Stimulated activated naive CD4-positive, alpha-beta T cell treated with Interleukin-2 at 50 U/mL for 16 hours (primary cell): ENCODE results near the gene USP15.

Source experiments
- DNase-seq: peaks from one replicate; lab custom pipeline; 2025; lab: John Stamatoyannopoulos, UW

The USP15 gene

DNA sequence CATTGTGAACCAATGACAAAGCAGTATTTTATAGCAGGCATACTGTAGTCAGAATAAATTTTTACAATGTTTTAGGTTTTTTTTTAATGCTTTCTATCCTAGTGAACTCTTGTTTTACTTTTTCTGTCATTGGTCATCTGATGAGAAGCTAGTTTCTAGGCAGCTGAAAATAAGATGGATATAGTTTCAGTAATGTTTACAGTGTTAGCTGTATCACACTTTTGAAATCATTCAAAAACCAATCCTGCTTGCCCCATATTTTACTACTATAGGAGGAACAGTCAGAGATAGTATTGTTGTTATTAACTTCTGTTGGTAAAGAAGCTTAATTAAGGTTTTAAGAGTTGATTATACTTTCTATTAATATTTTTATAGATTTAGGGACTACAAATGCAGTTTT lies 24.5 kb downstream of the USP15 start:
- DNase-seq = no peak

DNA sequence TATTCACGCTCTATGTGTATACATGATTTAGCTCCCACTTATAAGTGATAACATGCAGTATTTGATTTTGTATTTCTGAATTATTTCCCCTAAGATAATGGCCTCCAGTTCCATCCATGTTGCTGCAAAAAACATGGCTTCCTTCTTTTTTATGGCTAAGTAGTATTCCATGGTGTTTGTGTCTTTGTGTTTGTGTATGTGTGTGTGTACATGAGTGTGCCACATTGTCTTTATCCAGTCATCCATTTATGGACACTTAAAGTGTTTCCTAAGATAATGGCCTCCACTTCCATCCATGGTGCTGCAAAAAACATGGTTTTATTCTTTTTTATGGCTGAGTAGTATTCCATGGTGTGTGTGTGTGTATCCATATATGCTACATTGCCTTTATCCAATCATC lies 25.1 kb downstream of the USP15 start:
- DNase-seq = no peak

DNA sequence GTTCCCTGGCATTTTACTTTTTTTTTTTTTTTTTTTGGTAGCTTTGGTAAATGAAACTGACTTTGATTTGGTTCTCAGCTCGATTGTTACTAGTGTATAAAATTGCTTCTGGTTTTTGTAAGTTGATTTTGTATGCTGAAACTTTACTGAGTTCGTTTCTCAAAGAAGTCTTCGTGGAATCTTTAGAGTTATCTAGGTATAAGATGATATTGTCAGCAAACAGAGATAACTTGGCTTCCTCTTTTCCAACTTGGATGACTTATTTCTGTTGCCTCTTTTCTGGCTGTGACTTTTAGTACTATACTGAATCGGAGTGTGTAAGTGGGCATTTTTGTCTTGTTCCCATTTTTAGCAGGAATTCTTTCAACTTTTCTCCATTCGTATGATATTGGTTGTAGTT lies 28.1 kb downstream of the USP15 start:
- DNase-seq = no peak

DNA sequence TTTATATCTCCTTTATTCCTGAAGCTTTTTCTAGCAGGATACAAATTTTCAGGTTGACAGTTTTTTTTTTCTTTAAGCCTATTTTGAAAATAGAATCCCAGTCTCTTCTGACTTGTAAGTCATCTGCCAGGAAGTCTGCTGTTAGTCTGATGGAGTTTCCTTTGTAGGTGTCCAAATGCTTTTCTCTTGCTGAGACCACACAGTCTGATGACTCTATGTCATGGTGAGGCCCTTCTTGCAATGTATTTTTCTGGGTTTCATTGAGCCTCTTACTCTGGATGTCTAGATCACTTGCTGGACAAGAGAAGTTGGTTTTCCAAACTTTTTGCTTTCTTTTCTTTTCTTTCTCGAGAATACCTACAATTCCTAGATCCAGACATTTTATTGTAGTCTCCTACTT lies 30.6 kb downstream of the USP15 start:
- no peak for DNase-seq

DNA sequence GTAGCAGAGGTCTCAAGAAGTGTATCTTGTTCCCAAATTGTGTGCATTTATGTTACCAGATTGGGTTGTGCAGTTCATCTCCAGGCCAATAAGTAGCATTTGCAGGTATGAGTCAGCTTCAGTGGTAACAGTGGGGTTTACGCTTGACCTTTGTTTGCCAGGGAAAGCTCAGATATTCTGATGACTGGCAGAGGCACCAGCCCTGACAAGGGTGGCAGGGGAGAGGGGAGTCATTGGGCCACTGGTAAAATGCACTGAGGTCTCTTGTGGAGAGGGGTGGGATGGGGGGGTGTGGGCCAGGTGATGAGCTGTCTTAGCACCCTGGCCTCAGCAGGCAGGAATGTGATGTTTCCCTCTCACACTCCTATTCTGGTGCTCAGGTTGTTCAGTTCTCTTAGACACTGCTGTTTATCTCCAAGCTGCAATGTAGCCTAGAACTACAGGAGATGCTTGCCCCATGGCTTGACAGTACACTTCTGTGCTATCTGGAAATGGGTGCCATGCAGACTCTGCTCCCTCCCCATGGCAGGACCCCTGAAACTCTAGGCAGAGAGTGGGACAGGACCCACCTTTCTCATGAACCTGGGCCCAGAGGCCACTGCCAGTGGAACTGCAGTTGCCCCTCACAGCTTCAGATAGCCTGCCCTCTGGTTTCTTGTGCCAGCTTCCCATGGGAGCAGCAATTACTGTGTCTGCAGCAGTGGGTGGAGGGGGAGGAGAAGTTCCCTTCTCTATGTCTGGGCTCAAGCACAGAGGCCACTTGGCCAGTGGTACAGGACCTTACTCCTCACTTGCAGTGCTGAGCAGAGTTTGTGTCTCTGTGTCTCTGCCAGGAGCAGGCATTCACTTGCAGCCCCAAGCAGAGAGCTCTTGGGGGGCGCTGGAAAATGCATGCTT lies 31.9 kb downstream of the USP15 start:
- peak; percentile 4 for DNase-seq

DNA sequence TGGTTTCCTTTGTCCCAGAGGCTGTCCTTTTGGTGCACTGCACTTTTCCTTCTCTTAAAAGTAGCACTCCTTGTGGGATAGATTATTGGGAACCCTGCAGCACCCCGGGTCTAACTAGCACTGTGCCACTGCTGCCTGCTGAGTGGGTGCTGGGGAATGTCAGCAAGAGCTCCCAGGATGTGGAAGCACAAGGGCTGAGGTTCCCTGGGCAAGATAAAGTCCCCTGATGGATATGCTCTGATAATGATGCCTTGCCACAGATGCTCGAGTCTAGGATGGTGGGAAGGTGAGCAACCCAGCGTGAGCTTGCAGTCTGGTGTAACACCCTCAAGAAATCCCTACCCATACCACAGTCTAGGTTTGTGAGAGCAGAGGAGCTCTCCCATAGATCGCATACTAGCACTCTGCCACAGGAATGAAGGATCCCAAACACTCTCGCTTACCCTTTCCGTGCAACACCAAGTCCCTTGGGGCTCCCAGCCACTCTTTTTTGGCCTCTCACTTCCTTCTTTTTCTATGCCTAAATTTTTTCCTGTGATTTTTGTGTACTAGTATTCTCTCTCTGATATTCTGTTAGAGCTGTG lies 32.6 kb downstream of the USP15 start:
- no peak for DNase-seq

DNA sequence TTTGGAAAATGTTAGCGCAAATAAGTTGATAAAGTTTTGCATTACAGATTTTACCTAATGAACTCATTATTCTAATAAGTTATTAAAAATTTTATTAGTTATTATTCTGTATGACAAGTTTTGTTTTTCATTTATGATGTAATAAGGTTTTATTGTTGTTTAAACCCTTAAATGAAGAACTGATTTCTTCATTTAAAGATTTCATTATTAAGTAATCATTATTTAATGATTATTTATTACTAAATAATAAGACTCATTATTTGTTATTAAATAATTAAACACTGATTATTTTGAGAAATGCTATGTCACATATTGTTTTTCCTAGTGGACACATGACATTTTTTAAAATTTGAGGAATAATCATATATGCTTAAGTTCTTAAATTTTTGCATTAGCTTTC lies 34.2 kb downstream of the USP15 start:
- no peak for DNase-seq

DNA sequence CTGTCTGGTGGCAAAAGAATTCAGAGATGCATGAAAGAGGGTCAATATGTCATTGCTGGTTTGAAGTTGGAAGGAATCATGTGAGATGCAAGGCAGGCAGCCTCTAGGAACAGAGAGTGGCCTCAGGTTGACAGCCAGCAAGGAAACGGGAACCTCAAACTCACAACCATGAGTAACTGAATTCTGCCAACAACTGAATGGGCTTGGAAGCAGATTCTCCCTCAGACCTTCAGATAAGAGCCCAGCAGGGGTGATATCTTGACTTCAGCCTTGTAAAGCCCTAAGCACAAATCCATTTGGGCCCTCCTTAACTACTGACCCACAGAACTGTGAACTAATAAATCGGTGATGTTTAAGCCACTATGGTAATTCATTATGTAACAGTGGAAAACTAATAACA lies 35.8 kb downstream of the USP15 start:
- DNase-seq = no peak

DNA sequence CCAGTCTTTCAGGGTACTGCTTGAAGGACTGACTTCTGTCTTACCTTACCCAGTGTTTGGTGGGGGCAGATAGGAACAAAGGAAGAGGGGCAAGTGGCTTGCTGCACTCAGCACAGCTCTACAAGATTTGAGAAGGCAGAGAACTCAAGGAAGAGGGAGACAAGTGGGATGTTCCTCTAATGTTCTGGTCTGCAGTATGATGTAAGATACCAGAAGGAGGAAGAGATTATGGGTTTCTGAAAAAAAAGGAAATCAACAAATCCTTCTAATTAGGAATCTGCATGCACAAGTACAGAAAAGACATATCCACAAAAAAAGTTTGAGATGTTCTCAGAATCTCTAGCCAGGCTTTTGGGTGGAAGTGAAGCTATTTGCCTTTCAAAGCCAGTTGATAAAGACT lies 37.1 kb downstream of the USP15 start:
- no peak for DNase-seq

DNA sequence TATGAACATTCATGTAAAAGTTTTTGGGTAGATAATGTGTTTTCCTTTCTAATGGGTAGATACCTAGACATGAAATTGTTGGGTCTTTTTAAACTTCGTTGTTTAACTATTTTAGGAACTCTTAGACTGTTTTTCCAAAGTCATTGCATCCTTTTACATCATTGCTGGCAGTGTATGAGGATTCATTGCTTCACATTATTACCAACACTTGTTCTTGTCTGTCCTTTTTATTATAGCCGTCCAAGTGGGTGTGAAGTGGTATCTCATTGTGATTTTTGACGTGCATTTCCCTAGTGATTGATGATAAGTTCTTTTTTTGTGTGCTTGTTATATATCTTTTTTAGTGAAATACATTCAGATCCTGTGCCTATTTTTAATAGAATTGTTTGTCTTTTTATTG lies 39.4 kb downstream of the USP15 start:
- DNase-seq = no peak

DNA sequence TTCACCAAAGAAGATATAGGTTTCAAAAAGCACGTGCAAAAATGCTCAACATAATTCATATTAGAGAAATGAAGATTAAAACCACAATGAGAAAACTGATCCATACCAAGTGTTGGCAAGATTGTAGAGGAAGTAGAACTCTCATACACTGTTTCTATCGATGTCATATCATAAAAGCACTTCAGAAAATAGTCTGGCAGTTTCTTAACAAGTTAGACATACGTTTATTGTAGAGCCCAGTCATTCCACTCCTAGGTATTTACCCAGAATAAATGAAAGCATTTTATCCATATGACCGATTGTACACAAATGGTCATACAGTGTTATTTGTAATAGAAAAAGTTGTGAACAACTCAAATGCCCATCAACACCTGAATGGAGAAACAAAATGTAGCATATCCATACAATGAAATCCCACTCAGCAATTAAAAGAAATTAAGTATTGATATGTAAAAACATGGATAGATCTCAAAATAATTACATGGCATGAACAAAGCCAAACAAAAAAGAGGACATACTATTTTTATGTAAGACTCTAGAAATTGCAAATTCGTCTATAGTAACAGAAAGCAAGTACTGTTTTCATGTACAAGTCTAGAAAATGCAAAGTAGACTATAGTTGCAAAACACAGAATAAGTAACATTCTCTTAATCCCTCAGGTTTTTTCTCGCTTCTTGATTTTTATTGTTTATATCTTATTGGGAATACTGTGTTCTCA lies 41.0 kb downstream of the USP15 start:
- no peak for DNase-seq

DNA sequence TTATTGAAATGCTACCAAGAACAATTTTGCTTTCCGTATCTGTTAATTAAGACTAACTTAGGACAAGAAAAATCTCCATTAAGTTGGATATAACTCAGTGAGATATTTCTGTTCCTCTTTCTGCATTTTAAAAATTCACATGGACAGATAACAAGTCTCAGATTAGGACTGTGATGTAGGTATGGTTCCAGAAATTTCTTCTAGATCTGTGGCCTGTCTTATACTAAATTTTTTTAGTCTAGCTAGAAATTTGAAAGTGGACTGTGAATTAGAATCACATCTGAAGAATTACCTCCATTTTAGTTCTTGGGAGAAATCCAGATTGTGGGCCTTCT lies 41.6 kb downstream of the USP15 start:
- no peak for DNase-seq

DNA sequence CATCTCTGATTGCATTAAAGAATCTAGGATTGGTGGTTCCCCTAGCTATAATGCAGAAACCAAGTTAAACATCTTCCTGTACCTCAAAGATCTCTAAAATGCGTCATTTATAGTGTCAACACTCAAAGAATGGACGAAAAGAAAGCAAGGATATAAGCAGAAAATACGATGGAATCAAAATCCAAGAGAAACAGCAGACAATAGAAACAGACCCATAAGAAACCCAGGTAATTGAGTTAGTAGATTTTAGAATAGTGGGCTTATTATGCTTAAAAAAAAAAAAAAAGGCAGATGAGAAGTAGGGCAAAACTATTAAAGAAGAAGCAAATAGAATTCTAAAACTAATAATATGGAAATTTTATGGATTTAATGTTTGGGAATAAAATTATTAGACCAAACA lies 44.4 kb downstream of the USP15 start:
- DNase-seq = no peak

DNA sequence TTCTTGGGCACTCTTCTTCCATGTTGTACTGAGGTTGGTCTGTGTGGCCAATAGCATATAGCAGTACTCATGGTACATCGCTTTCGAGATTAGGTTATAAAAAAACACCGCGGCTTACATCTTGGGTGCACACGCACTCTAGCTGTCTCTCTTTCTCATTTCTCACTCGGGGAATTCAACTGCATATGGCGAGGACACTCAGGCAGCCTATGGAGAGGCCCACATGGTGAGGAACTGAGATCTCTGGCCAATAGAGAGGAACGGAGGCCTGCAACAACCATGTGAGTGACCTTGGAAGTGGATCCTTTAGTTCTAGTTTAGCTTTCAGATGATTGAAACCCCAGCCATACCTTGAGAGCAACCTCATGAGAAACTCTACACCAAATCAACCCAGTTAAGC lies 45.6 kb downstream of the USP15 start:
- no peak for DNase-seq

DNA sequence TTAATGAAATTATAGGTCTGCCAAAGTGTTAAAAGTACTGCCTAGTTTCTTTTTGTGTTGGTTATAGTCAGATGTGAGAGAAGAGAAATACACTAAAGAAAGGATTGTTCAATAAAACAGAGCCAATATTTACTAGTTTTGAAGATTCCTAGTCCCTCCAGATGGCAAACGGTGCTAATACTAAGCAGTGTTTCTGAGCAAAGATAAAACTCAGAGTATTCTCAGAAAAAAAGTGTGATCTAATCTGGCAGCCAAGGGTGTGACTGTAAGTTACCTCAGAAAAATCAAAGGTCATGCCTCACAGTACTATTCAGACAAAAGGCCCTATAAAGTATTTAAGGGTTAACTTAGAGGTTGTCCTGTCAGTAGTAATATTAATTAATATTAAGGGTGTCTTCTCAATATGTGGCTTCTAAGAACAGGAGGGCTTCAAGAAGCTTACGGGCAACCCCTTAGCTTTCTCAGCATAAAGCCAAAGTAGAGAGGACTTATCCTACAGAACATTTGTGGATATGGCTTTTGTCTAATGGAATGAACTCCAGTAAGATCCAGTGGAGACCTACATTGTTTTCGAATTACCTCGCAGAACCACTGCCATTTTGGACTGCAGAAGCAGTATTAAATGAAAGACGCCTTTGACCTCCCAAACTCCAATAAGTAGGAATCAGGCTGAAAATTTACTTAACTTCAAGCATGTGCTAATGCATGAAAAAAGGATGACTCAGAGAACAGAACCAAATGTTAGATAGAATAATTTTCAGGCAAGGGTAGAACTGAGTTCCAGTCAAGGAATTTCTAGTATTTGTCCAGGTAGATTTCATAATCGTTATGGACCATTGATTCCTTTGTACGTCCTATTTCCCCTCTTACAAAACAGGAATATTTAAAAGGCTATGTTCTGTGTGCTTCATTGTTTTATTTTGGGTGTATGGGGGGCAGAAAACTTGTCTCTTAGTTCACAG lies 46.6 kb downstream of the USP15 start:
- no peak for DNase-seq

DNA sequence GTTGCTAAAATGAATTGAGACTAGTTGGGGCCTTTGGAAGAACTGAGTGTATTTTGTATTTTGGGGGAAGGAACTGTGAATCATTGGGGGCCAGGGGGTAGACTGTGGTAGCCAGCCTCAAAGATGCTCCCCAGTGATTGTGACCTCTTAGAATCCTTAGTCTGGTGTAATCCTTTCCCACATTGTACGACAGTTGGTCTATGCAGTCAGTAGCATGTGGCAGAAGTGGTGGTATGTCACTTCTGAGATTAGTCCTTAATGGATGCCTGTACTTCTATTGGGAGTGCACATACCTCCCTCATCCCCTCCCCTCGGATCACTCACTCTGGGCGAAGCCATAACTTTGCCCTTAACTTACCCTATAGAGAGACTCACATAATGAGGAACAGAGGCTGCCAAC lies 48.0 kb downstream of the USP15 start:
- no peak for DNase-seq

DNA sequence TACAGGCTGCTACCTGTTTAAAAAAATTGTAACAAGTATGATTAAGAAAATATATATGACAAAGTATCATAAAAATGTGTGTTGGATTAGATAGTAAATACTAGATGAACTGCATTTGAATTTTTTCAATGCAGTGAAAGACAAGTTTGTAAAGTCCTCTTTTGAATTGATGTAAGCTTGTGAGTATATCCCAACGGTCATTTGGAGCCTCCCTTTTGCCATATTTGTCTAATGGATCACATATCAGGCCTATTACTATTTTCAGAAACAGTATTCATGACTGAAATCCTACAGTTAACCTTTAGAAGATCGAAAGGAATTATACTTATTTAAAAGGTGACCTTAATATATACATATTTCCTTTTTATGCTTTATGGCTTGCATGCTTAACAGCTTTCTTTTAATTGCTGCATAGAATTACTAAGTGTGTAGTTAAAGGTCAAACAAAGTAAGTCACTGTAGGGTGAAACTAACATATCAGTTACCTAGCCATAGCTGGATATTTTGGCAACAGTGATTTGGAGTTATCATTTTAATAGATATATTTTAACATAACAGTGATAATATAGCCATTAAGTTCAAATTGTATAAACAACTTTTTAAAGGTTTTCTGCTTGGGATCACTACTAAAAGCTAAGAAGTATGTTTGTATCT lies 53.6 kb downstream of the USP15 start:
- no peak for DNase-seq

DNA sequence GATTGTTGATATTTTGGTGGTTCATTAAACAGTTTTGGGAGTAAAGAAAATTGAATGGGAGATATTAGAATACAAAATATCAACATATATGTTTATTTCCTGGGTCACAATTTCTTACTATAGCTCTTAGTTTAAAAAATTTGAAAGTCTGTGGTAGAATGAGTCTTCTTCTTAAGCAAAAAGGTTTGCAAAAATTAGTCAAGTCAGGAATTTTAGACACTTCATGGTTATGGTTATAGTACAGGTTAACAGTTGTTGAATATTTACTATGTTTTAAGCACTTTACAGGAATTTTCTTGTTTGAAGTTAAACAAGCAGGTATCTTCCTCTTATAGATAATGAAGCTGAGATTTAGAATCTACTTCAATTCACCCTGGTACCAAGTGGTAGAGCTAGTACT lies 56.8 kb downstream of the USP15 start:
- no peak for DNase-seq

DNA sequence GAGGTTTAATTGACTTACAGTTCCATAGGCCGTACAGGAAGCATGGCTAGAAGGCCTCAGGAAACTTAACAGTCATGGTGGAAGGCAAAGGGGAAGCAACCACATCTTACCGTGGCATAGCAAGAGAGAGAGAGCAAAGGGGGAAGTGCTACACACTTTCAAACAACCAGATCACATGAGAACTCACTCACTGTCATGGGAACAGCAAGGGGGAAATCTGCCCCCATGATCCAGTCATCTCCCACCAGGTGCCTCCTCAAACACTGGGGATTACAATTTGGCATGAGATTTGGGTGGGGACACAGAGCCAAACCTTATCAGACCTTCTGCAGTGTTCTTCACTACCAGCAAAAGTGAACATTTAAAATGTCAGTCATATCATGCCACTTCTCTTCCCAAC lies 58.9 kb downstream of the USP15 start:
- no peak for DNase-seq

DNA sequence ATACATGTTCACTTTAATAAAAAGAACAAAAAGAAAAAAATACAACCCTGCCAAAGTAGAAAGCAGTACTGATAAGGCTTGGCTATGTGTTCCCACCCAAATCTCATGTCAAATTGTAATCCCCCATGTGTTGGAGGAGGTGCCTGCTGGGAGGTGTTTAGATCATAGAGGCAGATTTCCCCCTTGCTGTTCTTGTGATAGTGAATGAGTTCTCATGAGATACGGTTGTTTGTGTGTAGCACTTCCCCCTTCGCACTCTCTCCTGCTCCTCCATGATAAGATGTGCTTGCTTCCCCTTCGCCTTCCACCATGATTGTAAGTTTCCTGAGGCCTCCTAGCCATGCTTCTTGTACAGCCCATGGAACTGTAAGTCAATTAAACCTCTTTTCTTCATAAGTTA lies 59.9 kb downstream of the USP15 start:
- DNase-seq = no peak

DNA sequence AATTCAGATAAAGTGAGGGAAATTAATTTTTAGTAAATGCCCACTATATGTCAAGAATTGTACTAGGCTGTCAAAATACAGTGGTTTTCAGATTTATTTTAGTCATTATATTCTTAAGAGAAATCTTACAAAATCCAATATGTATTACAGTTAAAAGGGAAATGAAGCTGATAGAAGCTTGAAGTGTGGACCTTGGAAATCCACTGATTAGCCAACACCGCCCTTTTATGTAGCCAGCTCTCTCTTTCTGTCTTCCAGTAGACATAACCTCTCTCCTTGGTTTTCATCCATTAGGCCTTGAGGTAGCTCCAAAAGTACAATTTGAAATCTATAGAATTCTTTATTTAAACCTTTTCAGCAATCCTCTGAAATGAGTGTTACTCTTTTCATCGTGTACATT lies 63.2 kb downstream of the USP15 start:
- DNase-seq = no peak
